MG63 (cell line): ENCODE results near the gene NUAK2. TPM values are rescaled to one million over a fixed set of nuclear protein-coding genes. Genes with fewer than 3 reads are reported as not detected.

Source experiments
- DNase-seq: peaks from one replicate; pipeline ENCODE4 v3.0.0-alpha.2; 2020
- H3K27me3 ChIP-seq: fragments of 250-450 bp; sonication (Bioruptor Pico); 2 replicates; pipeline ENCODE4 v1.5.1; 2020; ENCODE audit warnings: mild to moderate bottlenecking, moderate library complexity
- H3K36me3 ChIP-seq: fragments of 250-450 bp; sonication (Bioruptor Pico); 2 replicates; pipeline ENCODE4 v1.5.1; 2020; ENCODE audit warnings: mild to moderate bottlenecking, moderate library complexity
- H3K4me3 ChIP-seq: fragments of 250-450 bp; sonication (Bioruptor Pico); 2 replicates; pipeline ENCODE4 v1.5.1; 2020; ENCODE audit warnings: mild to moderate bottlenecking, moderate library complexity
- H3K9me3 ChIP-seq: fragments of 250-450 bp; sonication (Bioruptor Pico); 2 replicates; pipeline ENCODE4 v1.5.1; 2020; ENCODE audit warnings: mild to moderate bottlenecking, moderate library complexity
- total RNA-seq: library from RNA; depleted of rRNA; stranded (reverse); fragments of >200 nt; shearing (Covaris generic); gene quantifications from 2 replicates; pipeline ENCODE4 v1.2.3, GENCODE V29; 2014; ENCODE audit warnings: low replicate concordance

The NUAK2 gene
- total RNA-seq, 1 experiment from 2014 or later: 2.4 TPM

DNA sequence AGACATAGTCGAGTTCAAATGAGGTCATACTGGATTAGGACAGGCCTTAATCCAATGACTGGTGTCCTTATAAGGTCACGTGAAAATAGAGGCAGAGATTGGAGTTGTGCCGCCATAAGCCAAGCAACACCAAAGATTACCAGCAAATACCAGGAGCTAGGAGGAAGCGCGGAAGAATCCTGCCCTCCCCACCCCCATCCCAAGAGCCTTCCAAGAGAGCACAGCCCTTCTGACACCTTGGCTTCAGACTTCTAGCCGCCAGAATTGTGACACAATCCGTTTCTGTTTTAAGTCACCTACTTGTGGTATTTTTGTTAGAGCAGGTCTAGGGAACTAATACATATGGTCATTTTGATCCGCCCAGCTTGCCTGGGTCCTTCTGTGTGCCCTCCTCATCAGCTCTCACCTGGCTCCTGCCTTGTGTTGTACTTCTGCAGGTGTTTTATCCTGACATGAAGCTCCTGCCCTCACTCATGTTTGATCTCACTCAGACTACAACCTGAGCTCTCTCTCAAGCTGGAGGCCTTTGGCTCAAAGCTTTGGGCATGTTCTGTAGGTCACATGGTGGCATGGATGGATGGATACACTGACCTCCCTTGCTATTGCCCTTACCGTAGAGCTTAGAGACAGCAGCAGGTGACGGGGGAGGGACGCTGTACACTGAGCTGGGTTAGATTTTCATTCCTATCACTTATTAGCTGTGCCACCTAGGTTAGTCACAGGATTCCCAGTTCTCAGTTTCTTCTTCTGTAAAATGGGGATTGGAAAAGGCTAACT, 10.7 kb upstream of the NUAK2 start:
- no peaks in the 10 kb centered on the region for H3K36me3 ChIP-seq
- H3K4me3 ChIP-seq: no peak overlapping the region
- H3K9me3 ChIP-seq: no peaks in the 10 kb centered on the region
- no peak for DNase-seq
- 0 out of 2 replicates have a peak, but pooled peaks cover 2% of the 10 kb centered on the region for H3K27me3 ChIP-seq

DNA sequence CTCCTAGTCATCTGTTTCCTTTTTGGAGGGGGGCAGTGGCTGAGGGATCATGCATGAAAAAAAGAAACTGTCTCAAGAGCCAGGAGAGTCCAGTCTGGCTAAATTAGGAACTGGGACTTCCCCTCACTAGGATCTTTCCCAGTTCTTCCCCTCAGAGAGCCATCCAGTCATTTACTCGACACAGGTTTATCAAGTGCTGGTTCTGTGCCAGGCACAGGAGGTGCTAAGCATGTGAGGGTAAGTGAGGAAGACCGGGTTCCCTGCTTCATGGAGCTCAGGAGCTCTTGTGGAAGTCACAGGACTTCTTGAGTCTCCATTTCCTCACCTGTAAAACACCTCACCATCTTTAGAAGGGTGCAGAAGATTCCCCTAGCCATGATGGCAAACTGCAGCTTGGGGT, 8.6 kb upstream of the NUAK2 start:
- no peaks in the 10 kb centered on the region for H3K9me3 ChIP-seq
- no peak for DNase-seq
- H3K4me3 ChIP-seq: no peak overlapping the region
- H3K36me3 ChIP-seq: no peaks in the 10 kb centered on the region
- H3K27me3 ChIP-seq: 0 out of 2 replicates have a peak, but pooled peaks cover 2% of the 10 kb centered on the region

DNA sequence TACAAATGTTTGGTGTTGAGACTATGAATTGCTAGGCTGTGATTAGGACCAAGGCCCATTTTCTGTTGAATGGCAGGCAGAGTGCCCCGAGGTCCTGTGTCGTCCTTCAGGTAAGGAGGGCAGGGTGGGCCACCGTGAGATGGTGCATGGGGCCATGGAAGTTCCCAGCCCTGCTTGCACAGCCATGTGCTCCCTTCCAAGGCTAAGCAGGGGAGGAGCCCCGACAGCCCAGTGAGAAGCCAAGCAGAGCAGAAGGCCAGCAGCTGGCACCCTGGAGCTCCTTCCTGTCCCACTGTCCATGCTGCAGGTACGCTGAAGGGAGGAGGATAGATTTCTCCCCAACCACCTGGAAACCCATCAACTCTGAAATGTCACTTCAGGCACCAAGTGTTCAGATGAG, 8.2 kb upstream of the NUAK2 start:
- H3K4me3 ChIP-seq: no peak overlapping the region
- no peaks in the 10 kb centered on the region for H3K9me3 ChIP-seq
- 0 out of 2 replicates have a peak, but pooled peaks cover 2% of the 10 kb centered on the region for H3K27me3 ChIP-seq
- H3K36me3 ChIP-seq: no peaks in the 10 kb centered on the region
- DNase-seq: no peak

DNA sequence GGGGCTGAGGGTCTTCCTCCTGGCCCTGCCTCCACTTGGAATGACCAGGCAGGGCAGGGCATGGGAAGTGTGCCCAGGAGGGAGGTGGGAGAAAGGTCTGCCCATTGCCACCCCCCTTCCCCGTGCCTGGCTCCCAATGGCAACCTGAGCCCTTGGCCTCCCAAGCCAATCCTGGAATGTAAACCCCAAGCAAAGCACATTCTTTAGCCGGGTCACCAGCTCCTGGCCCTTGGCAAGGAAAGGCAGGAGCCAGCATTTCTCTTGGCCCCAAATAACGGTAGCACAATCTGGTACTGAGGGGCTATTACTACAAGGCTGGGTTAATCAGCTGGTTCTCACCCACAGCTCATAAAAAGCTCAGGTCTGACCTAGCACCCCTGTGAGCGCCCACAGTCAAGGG, 6.9 kb upstream of the NUAK2 start:
- no peaks in the 10 kb centered on the region for H3K9me3 ChIP-seq
- no peak for DNase-seq
- H3K27me3 ChIP-seq: no peaks in the 10 kb centered on the region
- H3K4me3 ChIP-seq: no peak overlapping the region
- no peaks in the 10 kb centered on the region for H3K36me3 ChIP-seq

DNA sequence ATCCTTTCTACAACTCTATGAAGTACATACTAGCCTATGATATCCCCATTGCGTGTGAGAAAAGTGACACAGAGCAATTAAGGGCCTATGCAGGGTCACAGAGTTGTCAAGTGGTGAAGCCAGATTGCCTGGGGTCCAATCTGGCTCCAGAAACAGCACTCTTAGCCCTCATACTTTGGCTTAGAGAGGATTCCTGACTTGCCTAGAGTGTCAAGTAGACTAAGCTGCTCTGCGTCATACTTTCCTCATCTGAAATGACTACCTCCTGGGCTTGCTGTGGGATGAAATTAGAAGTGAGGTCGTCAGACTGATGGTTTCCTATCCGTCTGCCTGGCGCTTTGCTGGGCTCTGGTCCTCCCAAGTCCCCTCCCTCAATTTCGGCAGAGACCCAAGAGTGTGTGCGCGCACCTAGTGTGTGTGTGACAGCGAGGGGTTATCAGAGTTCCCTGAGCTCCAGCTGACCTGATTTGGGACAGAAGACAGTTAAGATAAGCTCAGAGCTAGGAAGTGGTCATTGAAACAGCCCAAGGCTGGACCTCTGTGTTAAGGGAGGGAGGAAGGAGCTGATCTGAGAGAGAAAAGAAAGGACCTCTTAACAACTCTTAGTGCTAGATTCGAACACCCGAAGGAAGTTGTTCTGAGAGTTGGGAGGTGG, 5.4 kb upstream of the NUAK2 start:
- Histone ChIP-seq H3K27me3 (no peaks in the 10 kb centered on the region), H3K9me3 (no peaks in the 10 kb centered on the region), H3K36me3 (no peaks in the 10 kb centered on the region), H3K4me3 (no peak overlapping the region)
- DNase-seq: no peak

DNA sequence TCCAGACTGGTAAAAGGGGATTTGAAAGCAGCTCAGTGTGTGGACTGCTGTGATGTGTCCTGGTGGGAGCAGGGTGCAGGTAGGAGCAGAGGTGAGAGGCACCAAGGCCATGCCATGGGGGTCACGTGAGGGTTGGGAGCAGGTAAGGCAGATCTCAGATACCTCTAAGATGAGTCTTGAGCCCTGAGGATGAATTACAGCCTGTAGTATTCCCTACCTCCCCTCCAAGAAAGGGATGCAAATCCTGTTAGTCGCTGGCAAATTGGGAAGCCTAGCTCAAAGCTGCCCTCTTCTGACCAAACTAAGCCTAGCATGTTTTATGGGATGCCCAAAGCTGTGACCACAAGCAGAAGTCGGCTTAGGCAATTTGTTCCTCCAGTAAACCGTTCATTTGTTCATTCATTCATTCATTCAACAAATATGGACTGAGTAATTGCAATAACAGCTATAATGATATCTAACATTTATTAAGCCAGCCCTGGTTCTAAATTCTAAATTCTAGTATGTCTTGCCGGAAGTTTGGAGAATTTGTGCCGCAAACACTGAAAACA, 3.9 kb upstream of the NUAK2 start:
- Histone ChIP-seq H3K36me3 (no peaks in the 10 kb centered on the region), H3K9me3 (no peaks in the 10 kb centered on the region), H3K4me3 (no peak overlapping the region), H3K27me3 (no peaks in the 10 kb centered on the region)
- peak; percentile 34 for DNase-seq

DNA sequence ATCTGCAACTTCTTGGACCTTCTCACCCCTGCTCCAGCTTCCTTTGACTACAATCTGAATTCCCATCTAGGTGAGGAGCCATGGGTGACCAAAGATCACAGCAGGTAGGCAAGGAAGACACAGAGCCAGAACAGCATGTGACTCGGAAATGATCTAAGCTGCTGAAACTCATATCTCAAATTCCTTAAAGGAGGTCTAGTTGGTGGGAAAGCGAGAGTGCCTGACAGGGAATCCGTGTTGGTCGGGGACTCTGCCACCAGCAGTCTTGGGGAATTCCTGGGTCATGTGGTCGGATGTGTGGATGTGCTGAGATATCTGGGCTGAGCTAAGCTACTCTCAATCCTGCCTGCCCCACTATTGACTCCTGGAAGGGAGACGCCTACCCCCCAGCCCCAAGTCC, 3.2 kb upstream of the NUAK2 start:
- H3K36me3 ChIP-seq: no peaks in the 10 kb centered on the region
- DNase-seq: no peak
- H3K4me3 ChIP-seq: no peak overlapping the region
- H3K9me3 ChIP-seq: no peaks in the 10 kb centered on the region
- no peaks in the 10 kb centered on the region for H3K27me3 ChIP-seq

DNA sequence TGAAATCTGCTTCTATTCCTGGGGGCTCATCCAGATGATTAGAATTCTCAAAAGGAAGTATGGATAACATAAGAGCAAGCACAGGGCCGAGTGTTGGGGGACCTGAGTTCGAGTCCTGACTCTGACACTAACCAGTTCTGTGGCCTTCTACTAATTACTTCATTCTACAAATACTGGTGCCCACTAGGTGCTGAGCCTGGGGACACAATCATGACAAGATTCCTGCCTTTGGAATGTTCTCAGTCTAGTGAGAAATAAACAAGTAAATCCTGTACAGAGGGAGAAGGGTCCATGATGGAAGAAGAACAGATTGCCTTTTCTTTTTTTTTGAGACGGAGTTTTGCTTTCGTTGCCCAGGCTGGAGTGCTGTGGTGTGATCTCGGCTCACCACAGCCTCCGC, 2.2 kb upstream of the NUAK2 start:
- Histone ChIP-seq H3K36me3 (no peaks in the 10 kb centered on the region), H3K9me3 (no peaks in the 10 kb centered on the region), H3K27me3 (no peaks in the 10 kb centered on the region), H3K4me3 (no peak overlapping the region)
- no peak for DNase-seq

DNA sequence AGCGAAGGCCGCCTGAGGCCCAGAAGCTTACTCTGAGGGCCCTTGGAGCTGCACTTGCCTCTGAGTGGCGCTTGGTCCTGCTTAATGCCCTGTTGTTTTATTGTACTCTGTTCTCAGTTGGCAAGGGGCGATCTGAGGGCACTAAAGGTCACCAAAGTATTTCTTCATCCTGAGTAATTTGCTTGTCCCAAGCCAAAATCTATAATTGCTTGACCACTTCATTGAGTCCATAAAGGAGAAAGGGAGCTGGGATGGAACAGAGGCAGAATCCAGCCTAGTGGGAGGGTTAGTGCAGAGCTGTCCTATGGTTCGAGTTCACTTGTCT, 376 bp upstream of the NUAK2 start:
- H3K4me3 ChIP-seq: peak overlapping the region; percentile 67
- H3K27me3 ChIP-seq: no peaks in the 10 kb centered on the region
- H3K9me3 ChIP-seq: no peaks in the 10 kb centered on the region
- H3K36me3 ChIP-seq: no peaks in the 10 kb centered on the region
- no peak for DNase-seq

DNA sequence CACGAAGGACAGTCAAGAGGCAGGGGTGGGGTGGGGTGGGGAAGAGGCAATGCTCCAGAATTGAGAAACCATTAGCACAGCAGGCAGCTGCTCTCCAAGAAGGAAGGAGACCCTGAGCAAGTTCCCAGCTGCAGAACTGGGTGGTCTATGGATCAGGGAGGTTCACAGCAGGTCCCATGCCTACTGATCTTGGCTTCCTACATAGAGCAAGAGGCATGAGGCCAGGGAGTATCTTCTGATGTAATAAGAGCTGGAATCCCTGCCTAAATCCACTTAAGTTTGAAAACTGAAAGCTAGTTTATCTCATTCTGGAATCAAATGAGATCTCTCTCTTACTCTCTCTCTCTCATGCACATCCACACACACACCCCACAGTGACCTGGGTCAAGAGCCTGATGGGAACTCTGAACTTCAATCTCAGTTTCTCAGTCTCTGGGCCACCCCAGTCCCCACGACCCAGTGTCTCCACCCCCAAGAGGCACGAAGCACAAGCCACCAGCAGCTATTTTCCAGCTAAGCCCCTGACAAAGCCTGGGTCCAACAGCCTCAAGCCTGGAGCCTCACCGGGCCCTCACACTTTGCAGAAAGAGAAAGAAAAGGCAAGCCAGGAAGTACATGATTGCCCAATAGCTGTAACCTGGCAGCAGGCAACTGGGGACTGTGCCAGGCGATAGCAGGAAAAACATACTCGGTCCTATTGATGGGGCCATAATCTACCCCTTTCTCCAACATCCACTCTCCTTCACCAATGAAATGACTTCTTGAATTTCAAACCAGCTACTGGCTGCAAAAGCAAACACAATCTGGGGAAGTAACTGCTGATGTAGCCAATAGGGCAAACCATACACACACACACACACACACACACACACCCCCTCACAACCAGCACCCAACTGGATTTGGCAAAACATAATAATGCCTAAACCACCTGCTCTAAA, 2.2 kb downstream of the NUAK2 start:
- no peaks in the 10 kb centered on the region for H3K36me3 ChIP-seq
- DNase-seq: peak; percentile 76
- no peaks in the 10 kb centered on the region for H3K9me3 ChIP-seq
- no peaks in the 10 kb centered on the region for H3K27me3 ChIP-seq
- peak overlapping the region; percentile 26 for H3K4me3 ChIP-seq

DNA sequence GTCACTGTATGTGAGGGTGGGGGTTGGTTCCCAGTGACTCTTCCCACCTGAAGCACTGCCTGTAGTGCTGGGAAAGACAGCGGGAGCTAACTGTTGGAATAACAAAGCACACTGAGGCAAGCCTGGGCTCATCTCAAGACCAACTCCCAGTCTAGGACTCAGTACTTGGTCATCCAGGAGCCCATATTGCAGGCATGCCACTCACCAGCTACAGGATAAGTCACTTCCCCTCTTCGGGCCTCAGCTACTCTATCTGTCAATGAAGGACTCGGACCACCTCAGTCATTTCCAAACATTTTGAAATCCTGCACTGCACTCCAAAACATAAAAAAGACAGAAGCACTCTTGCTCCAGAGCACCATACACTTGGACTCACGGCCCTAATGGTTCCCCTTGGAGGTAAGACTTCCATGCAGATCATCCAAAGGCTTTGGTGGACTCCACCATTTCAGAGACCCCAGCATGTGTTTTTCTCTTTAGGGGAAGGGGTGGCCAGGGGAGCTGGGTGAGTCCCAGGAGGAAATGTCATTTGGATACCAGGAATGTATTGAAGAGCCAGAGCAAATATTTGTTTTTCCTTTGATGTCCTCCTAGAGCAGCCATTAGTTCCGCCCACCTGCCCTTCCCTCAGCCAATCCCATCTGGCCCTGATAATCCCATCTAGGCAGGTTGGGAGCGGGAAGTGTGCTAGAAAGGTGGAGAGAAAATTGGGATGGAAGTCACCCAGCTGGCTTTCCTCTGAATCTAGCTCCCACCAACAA, 3.1 kb downstream of the NUAK2 start:
- H3K4me3 ChIP-seq: no peak overlapping the region
- no peaks in the 10 kb centered on the region for H3K27me3 ChIP-seq
- H3K36me3 ChIP-seq: no peaks in the 10 kb centered on the region
- no peak for DNase-seq
- H3K9me3 ChIP-seq: no peaks in the 10 kb centered on the region

DNA sequence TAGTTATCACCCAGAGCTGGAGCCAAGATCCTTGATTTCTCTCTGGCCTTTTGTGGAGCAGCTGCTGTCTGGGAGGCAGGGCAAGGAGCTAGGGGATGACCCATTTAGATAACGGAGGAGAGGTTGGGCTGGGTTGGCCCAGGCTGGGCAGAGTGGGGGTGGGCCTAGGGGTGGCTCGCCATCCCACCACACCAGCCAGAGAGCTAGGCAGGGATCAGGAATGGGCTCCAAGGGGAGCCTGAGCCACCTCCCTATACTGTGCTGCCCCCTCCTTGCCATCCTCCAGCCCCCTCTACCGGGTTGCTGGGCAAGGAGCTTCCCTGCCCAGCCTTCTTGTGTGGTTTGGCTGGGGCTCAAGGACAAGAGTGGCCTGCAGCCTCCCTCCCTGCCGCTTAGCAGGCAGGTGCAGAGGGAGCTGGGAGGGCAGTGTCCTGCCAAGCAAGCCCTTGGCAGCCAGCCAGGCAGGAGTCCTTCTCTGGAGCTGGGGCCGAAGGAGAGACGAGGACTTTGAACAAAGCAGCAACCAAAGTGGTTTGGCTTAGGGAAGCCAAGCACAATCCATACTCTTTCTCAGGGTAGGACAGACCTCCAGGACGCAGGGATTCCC, 4.1 kb downstream of the NUAK2 start:
- H3K4me3 ChIP-seq: no peak overlapping the region

DNA sequence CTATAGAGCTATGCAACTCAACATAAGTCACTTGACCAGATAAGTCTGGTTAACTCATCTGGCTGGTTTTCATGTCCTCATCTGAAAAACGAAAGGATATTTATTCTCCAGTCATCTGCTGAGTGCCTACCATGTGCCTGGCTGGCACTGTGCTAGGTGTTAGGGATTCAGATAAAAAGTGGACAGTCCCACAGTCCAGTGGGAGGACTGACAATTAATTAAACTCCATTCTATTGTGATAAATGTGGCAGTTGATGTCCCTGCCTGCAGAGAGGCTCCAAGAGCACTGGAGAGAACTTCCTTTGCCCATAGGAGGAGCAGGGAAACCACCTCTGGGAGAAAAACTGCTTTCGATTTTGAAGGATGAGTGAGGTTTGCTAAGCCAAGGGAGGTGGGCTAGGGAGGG, 5.4 kb downstream of the NUAK2 start:
- H3K4me3 ChIP-seq: no peak overlapping the region
- no peak for DNase-seq
- no peaks in the 10 kb centered on the region; the same call in 1 of the 2 replicates for H3K36me3 ChIP-seq
- no peaks in the 10 kb centered on the region for H3K27me3 ChIP-seq
- H3K9me3 ChIP-seq: no peaks in the 10 kb centered on the region

More for the DNA sequence above, 4.1 kb downstream of the NUAK2 start:
- no peak for DNase-seq
- Histone ChIP-seq H3K36me3 (no peaks in the 10 kb centered on the region), H3K27me3 (no peaks in the 10 kb centered on the region), H3K9me3 (no peaks in the 10 kb centered on the region)

DNA sequence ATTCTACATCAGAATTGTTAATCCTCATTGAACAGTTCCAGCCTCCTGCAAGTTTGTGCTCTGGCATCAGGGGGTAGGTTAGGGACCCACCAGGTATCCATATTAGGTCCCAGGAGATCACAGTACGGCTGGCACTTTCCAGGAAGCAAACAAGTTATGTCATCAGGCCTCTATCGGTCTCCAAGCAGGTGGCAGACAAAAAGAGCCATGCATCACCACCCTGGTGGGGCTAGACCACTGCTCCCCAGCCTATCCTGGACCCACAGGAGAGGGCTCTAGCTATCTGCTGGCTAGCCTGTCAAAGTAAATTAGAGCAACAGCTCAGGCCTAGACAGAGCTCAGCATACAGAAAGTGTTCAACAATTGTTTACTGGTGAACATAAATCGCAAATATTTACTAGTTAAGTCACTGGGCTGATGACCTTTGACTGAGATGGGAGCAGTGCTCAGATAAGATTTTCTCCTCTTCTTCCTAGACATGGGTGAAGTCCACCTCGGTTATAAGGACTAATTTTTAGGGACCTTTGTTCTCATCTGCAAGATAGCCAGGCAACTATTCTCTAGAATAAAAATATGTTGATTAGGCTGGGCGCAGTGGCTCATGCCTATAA, 6.4 kb downstream of the NUAK2 start:
- H3K4me3 ChIP-seq: no peak overlapping the region
- no peaks in the 10 kb centered on the region for H3K9me3 ChIP-seq
- peaks cover 8% of the 10 kb centered on the region for H3K36me3 ChIP-seq
- DNase-seq: no peak
- H3K27me3 ChIP-seq: no peaks in the 10 kb centered on the region

DNA sequence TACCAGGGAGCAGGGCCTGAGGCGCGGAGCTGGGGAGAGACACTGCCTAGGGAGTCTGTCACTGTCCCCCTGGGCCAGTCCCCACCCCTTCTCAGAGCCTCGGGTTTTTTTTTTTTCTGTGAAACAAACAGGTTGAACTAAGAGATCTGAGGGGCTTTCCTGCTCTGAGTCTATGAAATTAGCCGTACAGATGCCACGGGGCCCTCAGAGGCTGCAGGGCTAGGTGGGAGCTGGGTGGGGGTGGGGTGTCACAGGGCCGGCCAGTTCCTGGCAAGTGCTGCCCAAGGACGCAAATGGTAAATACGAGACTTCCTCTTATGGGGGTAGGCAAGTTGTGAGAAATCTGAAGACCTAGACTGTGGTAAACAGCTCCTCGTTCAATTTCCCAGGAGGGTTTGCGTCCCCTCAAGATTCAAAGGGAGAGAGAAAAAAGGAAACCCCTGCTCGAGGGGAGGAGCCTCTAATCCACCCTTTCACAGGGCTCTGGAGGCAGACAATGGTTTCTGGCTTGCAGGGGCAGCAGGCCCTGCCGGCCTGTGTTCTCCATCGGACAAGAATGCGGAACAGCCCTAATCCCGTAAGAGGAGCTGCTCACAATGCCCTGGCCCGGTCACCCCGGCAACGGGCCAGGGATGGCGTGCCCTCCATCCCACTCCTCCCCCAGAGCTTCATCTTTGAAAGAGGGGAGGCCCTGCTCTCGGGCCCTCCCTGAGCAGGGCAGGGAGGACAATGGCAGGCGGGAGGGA, 7.8 kb downstream of the NUAK2 start:
- Histone ChIP-seq H3K27me3 (no peaks in the 10 kb centered on the region), H3K9me3 (no peaks in the 10 kb centered on the region), H3K36me3 (peaks cover 8% of the 10 kb centered on the region), H3K4me3 (no peak overlapping the region)
- no peak for DNase-seq
